GM21528 (cell line): Measurements from ENCODE around the gene SLC6A19.
"Not testable (repeated sequence)": the region's sequence is repeated elsewhere in the genome, so short reads cannot be mapped to it uniquely, and the experiment has no call there.

Experiments
- ATAC-seq: cut with Tn5 transposase; IDR thresholded peaks from one replicate; pipeline ENCODE4 v1.9.1; 2021; ENCODE audit warnings: mild to moderate bottlenecking, moderate library complexity; ENCODE audit not compliant: unreplicated experiment, low FRiP score

The SLC6A19 gene

DNA sequence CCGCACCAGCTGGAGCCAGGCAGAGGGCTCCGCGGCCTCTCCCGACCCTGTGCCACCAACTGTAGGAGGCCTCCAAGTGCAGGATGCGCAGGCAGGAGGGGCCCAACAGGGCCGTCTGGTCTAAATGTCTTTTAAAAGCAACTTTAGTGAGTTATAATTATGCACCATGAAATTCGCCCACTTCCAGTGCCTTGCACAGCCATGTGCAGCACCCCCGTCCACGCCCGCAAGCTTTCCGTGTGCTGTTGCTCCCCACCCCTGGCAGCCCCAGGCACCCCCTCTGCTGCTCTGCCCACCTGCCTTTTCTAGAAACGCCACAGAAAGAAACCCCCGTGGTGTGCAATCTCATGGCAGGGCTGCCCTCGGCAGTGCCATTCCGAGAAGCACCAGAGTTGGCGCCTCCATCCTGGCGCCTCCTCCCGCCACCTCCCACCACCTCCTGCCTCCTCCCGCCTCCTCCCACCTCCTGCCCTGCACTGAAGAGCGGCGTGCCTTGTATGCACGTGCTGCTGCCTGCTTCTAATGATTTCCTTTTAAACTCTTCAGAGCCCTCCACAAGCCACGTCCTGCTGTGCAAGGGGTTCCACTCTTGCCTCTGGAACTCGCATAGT is 16.3 kb downstream of the SLC6A19 start:
- ATAC-seq = no peak

DNA sequence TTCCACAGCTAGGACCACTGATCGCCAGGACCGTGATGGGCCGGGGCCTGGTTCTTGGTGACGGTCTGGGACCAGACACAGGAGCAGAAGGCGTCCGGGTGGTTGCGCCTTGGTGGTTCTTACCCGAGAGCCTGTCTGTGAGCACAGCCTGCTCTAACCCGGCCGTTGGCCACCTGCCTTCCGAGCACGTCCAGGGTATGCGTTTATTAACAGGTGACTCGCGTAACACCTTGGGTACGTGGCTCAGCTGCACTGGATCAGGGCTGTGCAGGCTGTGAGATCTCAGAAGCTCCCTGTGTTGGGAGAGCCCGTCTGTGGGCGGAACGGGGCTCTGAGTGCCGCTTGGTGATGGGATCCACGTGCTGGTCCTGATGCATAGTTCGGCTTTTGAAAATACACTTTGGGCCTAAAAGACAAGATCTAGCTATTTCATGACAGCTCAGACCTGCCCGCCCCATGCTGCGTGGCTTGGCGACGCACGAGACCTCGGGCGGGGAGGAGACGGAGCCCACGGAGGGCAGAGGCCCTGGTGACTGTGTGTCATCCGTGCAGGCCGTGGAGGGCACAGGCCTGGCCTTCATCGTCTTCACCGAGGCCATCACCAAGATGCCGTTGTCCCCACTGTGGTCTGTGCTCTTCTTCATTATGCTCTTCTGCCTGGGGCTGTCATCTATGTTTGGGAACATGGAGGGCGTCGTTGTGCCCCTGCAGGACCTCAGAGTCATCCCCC is 17.1 kb downstream of the SLC6A19 start:
- no peak for ATAC-seq

DNA sequence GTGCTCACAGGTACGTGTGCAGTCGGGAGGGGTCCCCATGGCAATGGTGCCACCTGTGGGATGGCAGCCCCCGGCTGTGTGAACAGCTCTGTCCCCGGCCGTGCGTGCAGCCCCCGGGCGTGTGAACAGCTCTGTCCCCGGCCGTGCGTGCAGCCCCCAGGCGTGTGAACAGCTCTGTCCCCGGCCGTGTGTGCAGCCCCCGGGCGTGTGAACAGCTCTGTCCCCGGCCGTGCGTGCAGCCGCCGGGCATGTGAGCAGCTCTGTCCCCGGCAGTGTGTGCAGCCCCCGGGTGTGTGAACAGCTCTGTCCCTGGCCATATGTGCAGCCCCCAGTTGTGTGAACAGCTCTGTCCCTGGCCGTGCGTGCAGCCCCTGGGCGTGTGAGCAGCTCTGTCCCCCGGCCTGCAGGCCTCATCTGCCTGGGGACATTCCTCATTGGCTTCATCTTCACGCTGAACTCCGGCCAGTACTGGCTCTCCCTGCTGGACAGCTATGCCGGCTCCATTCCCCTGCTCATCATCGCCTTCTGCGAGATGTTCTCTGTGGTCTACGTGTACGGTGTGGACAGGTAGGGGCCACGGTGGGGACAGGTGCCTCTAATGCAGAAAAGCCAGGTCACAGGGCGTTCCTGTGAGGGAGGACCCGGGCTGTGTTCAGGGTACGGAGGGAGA is 17.8 kb downstream of the SLC6A19 start:
- no peak for ATAC-seq

- no peak for ATAC-seq
These were observed 18.3 kb downstream of the SLC6A19 start for GRCh38 chr5:1219768-1220100.

DNA sequence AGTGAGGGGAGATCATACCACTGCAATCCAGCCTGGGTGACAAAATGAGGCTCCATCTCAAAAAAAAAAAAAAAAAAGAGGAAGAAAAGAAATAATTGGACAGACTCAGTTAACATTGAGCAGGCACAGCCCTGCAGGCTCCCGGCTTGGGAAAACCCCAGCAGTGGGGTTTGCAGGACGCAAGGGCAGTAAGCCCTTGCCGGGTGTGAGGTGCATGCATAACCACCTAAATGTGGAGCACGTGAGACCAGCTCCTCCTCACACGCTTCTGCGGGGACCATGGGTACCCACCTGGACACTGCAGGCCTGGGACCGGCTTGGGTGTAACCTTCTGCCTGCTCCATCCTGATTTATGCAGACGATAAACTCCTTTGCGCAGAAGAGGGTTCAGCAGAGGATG is 19.0 kb downstream of the SLC6A19 start:
- ATAC-seq = no peak

- ATAC-seq = no peak
These were observed 19.4 kb downstream of the SLC6A19 start for GRCh38 chr5:1220831-1221230.

GRCh38 chr5:1221721-1222120 is 20.3 kb downstream of the SLC6A19 start:
- ATAC-seq = no peak

DNA sequence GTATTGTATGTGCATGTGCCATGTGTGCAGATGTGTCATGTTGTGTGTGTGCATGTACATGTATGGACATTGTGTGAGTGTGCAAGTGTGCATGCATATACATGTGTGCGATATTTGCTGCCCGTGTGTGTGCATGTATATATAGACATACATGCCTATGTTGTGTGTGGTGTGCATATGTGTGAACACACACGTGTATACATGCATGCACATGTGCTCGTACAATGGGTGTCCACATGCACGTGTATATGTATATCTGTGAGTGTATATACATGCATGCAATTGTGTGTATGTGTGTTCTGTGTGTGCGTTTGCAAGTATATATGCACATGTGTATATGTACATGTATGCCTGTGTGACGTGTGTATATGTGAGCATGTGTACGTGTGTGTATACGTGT is 20.8 kb downstream of the SLC6A19 start:
- ATAC-seq = no peak

- no peak for ATAC-seq
These were observed 21.4 kb downstream of the SLC6A19 start for GRCh38 chr5:1222621-1223277.

DNA sequence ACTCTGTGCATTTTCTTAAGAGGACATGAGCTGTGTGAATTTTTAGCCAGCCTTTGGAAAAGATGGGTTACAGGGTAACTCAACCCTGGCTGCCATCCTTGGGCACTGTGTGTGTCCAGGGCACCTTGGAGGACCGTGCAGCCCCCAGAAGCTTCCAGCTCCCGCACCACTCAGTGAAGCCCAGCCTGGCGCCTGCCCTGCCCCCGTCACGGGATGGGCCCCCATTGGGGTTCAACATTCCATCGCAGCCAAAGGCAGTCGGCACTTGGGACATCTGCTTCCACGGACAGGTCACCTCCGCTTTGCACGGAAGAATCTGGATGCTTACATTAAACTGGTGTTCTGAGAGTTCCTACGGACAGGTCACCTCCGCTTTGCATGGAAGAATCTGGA is 21.9 kb downstream of the SLC6A19 start:
- no peak for ATAC-seq

DNA sequence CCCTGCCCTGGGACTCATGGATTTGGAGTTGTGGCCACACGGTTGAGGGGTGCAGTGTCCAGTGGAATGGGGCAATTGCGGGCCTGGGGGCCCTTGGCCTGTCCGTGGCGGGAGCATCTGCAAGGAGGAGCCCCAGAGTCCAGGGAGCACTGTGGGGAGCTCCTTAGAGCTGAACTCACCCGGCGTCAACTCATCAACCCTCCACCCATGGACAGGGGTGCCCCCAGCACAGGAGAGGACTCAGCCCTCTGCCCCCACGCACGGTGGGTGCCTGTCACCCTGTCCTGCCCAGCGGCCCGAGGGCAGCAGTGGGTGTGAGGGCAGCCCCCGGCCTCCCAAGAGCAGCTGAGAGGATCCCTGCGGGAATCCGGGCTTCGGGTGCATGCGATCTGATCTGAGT is 23.2 kb downstream of the SLC6A19 start:
- ATAC-seq = no peak

GRCh38 chr5:1225081-1225480 is 23.7 kb downstream of the SLC6A19 start, which contains the start of gene SLC6A18:
Gene SLC6A18, plus strand, starts transcription at chr5:1225381. Its CDS starts 97 bp downstream, at chr5:1225478.
- ATAC-seq = no peak

- no peak for ATAC-seq
These were observed 24.8 kb downstream of the SLC6A19 start for GRCh38 chr5:1226231-1226630.

- ATAC-seq = no peak
These were observed 25.6 kb downstream of the SLC6A19 start for GRCh38 chr5:1226839-1227581.

GRCh38 chr5:1227667-1228066 is 26.3 kb downstream of the SLC6A19 start:
- ATAC-seq = no peak

GRCh38 chr5:1228120-1228519 is 26.7 kb downstream of the SLC6A19 start:
- no peak for ATAC-seq

- not testable (repeated sequence) for ATAC-seq
These were observed 27.6 kb downstream of the SLC6A19 start for GRCh38 chr5:1229023-1229422.

DNA sequence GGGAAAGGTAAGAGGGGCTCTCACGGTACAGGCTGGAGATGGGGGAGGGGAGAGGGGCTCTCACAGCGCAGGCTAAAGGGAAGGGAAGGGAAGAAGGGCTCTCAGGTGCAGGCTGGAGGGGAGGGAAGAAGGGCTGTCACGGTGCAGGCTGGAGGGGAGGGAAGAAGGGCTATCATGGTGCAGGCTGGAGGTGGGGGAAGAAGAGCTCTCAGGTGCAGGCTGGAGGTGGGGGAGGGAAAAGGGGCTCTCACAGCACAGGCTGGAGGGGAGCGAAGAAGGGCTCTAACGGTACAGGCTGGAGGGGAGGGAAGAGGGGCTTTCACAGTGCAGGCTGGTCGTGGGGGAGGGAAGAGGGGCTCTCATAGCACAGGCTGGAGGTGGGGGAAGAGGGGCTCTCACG is 28.4 kb downstream of the SLC6A19 start:
- ATAC-seq = no peak

DNA sequence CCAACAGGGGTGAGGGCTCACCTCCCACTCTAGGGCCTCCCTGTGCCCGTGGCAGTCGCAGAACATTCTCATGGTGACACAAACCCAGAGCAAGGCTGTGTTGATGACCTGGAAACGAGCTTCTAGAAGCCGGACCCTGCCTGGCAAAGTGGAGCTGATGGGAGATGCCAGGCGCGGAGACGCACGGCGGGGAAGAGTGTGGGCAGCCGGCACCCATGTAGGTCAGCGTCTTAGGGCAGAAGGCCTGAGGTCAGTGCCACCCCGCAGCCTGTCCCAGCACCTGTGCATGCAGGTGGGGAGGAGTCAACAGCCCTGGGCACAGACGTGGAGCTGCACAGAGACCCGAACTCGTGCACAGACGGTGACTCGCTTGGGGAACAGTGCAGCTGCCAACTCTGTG is 29.2 kb downstream of the SLC6A19 start:
- ATAC-seq = no peak

GRCh38 chr5:1231354-1231905 is 30.0 kb downstream of the SLC6A19 start:
- ATAC-seq = no peak
